GM21526 (cell line): Measurements from ENCODE around the gene HOXC13.

Source experiments
- ATAC-seq: cut with Tn5 transposase; IDR thresholded peaks from one replicate; pipeline ENCODE4 v1.9.1; 2021; ENCODE audit warnings: moderate library complexity; ENCODE audit not compliant: unreplicated experiment, low FRiP score

The HOXC13 gene

DNA sequence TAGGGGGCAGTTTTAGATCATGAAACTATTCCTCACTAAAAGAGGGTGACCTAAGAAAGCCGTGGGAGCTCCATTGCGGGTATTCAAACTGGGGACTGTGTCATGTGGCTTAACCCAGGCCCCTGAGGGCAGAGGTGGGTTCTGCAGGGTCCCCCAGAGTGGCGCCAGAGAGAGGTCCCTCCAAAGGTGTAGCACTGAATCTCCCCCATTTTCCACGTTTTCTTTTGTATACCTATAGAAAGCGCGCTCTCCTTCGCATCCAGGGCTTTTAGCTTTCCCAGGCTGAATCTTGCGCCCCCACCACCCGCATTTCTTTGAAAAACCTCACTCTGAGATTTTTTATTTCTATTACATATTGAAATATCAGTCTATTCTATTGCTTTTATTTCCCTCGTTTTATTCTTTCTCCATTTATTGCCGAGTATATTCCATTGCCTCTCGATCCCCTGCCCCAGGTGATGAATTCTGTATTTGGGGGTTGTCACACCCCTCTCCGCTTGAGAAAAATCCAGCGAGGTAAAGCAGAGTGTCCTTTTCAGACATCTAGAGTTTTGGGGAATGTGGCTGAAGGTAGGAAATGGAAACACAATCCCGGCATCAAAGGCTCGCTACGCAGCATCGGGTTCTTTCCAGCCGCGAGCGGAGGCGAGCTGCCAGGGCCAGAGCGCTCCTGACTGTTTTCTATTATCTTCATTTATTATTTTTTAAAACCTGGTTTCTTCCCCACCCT, 870 bp upstream of the HOXC13 start:
- no peak for ATAC-seq

DNA sequence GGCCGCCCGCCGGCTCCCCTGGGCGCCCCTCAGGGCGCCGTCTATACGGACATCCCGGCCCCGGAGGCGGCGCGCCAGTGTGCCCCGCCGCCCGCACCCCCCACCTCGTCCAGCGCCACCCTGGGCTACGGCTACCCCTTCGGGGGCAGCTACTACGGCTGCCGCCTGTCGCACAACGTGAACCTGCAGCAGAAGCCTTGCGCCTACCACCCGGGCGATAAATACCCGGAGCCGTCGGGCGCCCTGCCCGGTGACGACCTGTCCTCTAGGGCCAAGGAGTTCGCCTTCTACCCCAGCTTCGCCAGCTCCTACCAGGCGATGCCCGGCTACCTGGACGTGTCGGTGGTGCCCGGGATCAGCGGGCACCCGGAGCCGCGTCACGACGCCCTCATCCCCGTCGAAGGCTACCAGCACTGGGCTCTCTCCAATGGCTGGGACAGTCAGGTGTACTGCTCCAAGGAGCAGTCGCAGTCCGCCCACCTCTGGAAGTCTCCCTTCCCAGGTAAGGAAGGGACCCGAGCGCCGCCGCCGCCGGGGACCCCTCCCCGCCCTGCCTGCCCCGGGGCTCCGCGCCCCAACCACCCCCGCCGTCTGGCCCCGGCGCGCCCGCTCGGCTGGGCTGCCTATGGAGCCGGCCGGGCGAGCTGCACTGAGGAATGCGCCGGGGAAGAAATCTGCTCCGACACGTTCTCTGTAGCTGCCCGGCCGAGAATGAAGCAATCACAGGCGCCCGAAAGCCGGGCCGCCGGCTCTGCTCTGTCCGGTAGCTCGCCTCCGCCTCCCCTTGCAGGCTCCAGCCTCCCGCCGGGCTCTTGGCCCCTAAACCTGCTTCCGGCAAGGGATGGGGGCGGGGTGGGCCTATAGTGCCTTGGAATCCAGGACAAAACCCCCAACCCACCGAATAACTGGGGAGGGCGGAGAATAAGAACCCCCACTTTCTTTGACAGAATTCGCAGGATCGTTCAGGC, 794 bp downstream of the HOXC13 start:
- ATAC-seq = no peak

DNA sequence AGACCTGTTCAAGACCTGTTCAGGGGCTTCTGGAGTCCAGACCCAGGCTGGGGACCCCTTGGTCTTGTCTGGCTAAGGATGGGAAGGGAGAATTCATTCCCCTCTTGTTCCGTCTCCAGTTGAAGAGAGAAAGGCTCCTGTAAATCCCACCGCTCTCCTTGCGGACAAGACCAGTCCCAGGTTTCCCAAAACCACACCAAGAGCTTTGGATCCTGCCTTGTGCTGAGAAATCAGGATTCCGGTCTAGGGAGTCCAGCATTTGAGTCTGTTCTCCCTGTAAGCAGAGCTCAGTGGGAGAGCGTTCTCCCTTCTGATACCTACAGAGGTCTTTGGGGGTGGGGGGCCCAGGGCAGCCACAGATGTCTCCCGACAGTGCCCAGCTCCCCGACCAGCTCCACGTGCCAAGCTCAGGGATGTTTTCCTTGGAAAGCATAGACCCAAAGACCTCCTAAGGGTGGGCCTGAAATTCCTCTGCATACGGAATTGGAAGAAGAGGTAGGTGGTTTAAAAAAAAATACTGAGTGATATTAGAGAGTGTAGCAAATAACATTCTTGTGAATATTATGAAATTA, 1.9 kb downstream of the HOXC13 start:
- no peak for ATAC-seq

DNA sequence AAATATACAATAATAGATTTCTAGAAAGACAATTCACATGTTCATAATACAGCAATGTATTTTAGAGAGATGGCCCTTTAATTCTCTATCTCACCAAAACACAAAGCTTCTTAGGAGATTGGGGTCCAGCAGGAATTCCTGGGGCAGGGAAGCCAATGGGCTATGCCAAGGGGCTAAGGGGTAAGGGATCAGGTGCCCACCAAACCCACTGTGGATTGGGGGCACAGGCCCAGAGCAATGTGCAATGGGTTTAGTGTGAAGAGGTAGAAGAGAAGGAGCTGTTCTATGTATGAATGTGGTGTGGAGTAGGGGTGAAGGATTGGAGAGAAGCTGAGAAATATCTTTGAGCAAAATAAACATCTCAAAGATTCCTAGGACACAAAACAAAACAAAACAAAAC, 2.6 kb downstream of the HOXC13 start:
- ATAC-seq = no peak

DNA sequence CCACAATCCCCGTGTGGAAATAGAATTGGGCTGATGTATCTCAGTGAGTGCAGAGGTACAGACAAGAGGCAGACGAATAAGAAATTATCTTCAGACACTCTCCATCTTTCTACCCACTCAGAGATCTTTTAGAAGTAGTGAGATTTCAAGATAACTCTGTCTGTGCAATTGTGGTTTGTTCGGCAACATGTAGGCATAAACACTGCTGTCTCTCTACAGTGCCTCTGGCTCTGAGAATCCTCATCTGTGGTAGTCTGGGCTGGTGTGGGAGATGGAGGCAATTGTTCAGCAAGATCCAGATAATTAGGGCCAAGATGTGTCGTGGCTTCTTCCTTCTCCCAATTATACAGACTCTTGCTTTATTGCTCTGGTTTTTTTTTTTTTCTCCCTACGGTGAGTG, 3.1 kb downstream of the HOXC13 start:
- no peak for ATAC-seq

DNA sequence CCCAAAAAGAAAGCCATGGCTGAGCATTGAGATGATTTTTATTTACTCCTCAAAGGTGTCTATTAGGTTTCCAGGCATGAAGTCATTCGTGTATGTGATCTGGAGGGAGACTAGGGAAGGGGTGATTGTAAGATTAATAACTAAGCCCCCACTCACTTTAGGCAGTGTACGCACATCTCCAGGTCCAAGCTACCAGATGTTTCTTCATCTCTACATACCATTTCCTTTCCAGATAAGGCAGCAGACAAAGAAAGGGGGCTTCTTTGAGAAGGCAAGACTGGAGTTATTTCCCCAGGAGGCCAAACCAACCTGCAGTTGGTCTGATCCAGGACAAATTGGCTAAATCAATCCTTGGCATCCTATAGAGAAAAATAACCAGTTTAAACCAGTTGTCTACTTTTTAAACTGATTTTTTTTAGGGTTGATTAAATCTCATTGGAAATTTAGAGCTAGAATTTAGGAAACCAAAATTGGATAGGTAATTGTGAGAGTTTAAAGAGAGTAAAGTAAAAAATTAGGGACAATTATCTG, 3.9 kb downstream of the HOXC13 start:
- no peak for ATAC-seq

DNA sequence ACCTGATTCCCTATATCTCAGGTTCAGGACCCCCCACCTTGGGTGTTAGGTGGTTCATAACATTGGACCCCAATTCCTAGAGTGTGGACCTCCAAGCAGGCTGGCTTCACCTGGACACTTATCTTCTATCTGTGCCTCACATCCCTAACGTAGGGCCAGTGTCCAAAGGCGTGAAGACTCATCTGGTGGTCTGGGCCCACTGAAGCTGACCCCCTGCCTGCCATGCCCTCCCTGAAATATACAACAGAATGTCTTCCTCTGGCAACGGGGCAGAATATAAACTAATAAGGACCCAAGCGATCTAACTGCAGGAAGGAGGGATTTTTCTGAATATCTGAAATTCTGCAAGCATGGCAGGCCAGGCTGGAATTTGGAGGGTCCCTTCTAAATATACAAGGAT, 5.6 kb downstream of the HOXC13 start:
- no peak for ATAC-seq

DNA sequence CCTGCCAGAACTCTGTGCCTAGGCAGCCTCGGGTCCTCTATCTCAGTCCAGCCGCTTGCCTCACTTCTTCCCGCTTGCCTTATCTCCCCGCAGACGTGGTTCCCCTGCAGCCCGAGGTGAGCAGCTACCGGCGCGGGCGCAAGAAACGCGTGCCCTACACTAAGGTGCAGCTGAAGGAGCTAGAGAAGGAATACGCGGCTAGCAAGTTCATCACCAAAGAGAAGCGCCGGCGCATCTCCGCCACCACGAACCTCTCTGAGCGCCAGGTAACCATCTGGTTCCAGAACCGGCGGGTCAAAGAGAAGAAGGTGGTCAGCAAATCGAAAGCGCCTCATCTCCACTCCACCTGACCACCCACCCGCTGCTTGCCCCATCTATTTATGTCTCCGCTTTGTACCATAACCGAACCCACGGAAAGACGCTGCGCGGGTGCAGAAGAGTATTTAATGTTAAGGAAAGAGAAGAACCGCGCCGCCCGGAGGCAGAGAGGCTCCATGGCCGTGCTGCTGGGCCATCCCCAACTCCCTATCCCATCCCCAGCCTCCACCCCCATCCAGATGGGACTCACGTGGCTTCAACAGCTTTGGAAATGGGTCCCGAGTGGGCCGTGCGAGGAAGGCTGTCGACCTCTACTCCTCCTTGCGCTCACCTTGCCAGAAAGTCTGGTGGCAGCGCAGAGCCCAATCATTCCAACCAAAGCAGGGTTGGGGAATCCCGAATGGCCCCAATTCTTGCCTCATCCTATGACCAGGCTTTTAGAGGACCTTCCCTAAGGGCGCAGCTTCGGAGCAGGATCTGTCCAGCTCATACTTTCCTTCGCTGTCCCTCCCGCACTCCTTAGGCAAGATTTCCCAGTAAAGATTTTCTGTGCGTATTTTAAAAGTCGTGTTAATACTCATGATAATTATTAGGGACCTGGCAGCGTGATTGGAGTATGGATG, 6.5 kb downstream of the HOXC13 start:
- no peak for ATAC-seq

DNA sequence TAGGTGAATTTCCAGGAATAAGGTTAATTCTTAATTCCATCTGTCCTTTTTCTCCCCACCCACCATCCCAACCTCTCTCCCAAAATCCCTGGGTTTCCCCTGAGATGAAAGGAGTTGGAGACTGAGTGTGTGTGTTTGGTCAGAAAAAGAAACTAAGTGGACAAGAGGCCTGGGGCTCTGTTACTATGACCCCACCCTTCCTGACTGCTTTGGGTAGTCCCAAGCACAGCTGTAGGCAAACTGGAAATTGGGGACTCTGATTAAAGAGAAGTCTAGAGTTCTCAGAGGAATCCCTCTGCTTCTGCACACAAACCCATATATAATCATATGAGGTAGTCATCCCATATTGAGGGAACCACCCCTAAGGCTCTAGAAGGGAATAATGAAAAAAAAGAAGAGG, 9.1 kb downstream of the HOXC13 start:
- no peak for ATAC-seq

DNA sequence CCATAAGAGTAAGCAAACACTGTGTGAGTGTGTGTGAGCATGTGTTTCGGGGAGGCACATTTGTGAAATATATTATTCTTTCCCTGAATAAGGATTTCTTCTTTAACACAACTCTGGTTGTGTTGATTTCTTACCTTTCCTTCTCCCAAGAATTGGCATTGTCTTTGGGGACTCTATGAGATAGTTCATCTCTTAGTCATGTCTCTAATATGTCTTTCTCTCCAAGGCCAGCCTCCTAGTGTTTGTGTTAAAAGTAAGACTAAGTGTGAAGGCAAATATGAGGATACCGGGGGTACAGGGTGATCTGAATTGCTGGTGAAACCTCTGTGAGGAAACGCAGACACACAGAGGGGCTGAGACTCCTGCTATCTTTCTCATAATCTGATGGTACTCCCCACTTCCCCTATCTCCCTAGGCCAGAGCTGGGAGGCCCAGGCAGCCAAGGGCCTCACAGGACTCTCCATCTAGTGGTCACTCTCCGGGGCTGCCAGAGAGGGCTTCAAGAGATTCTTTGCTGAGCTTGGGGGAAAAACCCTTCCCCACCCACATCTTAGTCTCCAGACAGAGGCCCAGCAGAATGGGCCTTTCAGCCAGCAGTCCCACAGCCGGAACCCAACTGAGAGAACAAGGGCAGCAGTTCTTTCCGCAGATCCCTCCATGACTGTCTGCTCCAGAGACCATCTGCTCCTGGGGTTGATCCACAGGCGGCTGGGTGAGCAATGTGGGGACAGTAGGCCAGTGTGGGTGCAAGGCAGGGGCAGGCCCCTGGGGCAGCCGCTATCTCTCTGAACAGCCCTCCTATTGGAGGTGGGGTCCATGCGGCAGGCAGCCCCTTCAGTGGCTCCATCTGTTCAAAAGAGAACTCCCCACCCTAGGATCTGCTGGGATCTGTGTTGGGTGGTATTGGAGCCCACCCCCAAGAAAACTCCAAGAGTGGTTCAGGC, 10.3 kb downstream of the HOXC13 start:
- no peak for ATAC-seq

DNA sequence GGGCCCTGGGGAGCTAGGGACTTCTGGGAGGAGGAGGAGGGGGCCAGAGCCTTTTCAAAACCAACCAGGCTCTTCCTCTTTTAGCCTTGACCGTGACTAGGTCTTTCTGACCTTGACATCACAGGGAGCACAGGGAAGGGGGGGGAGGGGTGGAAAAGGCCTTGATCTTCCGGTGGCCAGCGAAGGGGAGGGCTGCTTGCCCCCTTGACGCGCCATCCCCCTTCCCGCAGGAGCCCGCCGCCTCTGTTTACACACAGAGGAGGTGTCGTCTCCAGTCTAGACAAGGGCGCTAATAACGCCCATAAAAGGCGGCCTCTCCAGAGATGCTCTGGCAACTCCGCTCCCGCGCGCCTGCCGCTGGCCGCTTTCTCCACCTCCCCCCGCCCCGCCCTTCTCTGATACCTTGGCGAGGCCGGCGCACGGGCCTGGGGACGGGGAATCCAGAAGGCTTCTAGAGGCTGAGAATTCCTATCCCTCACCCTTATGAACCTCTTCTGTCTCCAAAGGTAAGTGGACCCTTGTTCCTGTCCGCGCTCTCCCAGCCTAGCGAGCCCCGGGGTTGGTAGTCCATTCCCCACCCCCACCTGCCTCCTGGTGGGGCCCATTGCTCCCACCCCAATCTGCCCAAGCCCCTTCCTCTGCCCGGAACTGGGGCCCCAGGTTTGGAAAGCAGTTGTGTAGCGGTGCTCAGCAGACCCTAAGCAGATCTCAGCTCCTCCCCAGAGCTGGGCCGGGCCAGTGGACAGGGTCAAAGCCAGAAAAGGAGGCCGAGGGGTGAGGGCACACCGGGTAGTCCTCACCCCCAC, 11.2 kb downstream of the HOXC13 start:
- ATAC-seq = no peak

DNA sequence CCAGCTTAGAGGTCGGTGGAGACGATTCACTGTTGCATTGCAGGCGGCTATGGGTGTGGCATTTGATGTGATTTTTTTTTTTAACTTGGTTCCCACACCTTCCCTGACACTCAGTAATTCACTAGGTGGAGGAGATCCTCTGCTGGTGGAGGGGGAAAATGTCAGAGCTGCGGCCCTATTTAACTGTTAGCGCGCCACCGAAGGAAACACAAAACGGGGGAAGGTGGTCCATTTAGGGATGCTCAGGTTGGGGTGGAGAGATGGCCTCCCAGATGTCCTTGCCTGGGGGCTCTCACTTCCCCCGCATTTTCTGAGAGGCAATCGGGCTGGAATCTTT, 11.8 kb downstream of the HOXC13 start:
- ATAC-seq = no peak

DNA sequence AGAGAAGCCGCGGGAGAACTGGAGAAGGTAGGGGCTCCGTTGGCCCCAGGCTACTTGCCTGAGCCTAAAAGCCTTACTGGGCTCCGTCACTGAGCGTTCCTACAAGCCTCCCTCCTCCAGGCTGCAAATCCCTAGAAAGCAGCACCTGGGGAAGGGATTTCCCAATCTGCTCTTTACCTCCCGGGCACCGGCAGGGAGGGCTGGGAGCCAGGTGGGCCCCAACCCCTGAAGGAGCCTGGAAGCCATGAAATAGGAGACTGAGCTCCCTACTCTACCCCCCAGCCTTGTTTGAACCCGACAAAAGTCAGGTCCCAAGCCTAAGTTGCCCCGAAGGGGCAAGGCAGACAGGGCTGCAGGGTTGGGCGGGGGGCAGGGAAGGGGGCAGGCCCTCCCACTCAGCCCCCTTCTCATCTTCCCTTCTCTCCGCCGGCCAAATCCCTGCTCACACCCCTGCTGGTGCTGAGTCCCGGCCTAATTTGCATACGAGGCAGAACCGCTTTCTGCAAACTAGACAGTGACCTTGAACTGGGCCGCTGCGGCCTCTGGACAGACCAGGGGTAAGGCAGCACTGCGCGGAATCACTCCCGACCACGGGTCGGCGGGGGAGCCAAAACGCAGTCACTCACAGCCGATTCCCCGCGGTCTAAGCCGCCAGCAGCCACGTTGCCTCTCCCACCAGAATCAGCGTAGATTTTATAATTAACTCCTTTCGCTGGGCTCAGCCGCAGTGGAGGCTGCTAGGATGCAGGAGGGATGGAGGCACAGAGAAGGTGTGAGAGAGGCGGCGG, 12.4 kb downstream of the HOXC13 start:
- no peak for ATAC-seq

DNA sequence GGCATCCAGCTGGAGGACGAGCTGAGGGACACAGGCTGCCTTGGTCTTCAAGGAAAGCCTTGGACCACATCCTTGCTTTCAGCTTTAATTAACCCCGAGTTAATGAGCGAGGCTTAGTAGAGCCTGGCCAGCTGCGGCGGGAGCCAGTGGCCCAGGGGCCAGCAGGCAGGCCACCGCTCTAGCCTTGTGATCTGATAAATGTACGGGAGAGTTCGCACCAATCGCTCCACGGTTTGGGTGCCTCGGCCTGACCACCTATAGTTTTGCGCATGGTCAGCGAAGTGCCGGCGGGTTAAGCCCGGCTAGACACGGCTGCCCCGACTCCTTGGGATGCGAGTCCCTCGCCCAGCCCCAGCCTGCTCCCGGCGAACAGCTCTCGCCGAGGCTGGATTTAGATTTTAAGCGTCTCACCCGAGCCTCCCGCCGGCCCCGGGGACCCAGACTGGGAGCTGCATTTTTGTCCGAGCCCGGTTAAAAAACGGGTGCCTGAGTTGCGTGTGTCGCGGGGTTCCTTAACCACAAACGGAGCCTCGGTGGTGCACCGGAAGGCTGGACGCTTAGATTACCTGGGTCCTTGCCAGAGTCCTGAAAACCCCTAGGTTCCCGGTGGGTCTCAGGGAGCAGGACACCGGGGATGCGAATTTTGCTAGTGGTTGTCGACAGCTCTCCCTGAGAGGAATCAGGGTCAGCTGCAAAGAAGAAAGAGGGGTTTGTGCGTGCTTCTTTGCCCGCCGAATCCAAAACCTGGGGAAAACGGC, 13.1 kb downstream of the HOXC13 start:
- no peak for ATAC-seq

DNA sequence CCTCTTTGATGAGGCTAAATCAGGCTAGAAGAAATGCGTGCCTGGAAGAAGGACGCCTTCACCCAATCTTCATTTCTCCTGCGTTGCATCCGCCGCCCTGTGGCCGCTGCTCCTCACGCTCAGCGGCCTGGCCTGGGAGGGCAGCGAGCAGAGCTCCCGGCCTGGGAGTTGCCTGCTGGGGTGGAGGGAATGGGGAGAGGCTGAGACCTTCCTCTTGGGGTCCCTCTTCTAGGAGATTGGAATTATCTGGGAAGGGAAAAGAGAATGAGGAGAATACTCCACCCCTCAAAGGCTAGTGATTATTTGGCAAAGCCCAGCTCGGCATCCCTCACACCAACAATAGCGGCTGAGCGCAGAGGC, 13.7 kb downstream of the HOXC13 start:
- no peak for ATAC-seq

DNA sequence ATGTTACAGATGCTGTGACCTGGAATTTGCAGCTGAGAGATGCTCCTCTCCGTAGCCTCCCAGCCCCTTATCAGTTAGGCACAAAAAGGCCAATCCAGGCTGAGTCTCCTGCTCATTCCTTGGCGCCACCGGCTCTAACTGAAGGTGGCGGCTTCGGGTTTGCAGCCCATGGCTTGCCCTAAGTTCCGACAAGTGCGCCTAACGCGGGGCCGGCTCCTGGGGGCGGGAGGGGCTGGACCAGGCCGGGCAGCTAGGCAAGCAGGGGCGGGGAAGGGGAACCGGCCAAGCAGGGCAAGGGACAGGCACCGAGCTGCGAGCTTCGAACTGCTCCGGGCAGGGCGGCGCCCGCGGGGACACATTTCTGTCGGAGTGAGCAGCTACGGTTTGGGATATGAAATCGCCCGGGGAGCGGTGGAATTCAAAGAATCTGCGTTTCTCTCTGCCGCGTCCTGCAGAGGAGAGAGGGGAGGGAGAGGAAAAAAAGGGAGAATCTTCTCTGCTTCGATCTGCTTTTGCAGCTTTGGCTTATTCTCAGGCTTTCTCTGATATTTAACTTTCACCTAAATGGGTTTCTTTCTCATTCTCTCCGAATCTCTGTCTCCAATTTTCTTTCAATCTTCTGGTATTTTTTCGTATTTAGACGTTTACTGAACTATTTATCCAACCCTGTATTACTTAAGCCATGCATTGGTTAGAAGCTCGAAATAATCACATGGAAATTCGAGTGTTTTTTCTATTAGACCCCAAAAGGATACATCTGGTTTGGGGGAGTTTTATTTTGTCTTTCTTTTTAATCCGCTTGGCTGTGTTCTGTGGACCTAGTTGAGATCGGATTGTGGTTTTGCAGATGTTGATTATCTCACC, 14.5 kb downstream of the HOXC13 start:
- ATAC-seq = no peak
